CD4-positive, alpha-beta T cell treated with Interleukin-17A for 1 hour (primary cell): ENCODE results near the gene VANGL2.

Source experiments
- DNase-seq: peaks from one replicate; pipeline ENCODE4 v3.0.0-alpha.2; 2020

The VANGL2 gene

DNA sequence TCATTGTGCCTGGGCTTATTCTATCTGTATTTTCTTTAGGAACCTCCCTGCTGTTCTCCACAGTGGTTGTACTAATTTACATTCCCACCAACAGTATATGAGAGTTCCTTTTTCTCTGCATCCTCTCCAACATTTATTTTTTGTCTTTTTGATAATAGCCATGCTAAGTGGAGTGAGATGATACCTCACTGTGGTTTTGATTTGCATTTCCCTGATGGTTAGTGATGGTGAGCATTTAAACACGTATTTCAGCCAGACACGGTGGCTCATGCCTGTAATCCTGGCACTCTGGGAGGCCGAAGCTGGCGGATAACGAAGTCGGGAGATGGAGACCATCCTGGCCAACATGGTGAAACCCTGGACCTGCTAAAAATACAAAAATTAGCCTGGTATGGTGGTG is 64.8 kb downstream of the VANGL2 start:
- no peak for DNase-seq

DNA sequence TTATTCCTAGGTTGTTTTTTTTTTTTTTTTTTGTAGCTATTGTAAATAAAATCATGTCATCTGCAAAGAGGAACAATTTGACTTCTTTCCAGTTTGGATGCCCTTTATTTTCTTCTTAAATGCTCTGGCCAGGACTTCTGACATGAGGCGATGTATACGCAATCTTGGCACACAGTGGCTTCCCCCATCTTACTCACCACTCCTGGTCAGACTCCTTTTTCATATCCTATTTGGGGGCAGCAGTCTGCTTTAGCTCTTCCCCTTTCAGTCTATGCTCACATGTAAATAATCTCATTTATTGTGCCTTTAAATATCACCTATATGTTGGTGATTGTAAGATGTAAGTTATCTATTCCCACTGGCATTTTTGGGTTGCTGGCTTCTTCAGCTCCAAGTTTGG is 66.6 kb downstream of the VANGL2 start:
- no peak for DNase-seq

DNA sequence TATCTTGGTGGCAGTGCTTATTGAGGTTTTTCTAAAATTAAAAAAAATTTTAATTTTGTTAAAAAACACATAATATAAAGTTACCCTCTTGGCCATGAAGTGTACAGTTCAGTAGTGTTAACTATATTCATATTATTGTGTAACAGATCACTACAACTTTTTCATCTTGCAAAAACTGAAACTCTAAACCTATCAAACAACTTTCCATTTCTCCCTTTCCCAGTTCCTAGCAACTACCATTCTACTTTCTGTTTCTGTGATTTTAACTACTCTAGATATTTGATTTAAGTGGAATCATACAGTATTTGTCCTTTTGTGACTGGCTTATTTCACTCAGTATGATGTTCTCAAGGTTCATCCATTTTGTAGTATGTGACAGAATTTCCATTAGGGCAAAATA is 67.2 kb downstream of the VANGL2 start:
- no peak for DNase-seq

GRCh38 chr1:160471253-160471652 is 70.9 kb downstream of the VANGL2 start:
- peak; percentile 31 for DNase-seq

DNA sequence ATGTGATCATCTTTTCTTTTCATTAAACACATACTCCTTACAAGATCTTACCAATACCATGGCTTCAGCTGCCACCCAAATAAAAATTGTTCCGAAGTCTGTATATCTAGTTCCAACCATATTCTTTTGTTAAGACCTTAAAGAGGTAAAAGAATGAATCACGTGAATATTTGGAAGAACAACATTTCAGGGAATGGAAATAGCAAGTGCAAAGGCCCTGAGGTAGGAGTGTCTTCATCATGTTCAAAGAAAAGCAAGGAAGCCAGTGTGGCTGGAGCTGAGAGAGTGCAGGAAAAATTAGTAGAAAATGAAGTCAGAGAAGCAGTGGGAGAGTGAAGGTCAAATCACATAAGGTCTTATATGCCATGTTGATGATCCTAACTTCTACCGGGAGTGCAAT is 71.7 kb downstream of the VANGL2 start:
- DNase-seq, result no peak

DNA sequence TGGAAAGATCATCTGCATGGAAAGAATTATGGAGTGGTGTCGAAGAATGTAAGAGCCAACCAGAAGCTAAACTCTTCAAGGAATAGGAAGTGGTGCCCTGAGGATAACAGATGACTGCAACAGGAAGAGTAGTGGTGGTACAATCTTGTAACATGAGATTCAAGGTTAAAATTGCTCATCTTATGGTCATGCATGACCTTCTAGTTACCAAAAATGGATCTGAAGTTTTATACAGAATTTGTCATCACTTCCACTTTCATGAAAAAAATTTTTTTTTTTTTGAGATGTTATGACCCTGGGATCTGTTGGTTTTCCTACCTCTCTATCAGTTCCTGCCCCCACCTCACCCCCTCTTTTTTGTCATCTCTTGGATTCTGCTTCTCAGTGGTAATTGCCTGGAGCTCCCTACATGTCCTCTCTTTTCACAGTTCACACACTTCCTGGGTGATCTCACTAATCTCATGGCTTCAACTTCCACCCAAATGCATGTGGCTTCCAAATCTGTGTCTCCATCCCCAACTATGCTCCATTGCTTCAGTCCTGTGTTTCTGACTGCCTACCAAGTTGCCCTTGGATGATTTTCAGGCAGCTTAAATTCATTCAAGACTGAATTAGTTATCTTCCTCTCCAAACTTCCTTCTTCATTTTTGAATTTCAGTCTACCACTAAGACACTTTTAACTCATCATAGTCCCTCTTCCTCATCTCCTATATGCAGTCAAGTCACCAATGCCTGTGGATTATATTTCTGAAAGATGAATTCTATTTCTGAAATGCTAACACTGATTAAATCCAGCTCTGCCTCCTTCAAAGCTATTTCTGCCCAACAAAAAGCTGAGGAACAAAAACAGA is 74.3 kb downstream of the VANGL2 start:
- no peak for DNase-seq
